Right atrium auricular region (tissue), 2 donors: ENCODE results near the gene VPS36. TPM values are rescaled to one million over a fixed set of nuclear protein-coding genes. Genes with fewer than 3 reads are reported as not detected.
A peak's percentile ranks its signal among the peaks of the same experiment; 100 is the strongest.
"Not testable (repeated sequence)": the region's sequence is repeated elsewhere in the genome, so short reads cannot be mapped to it uniquely, and the experiment has no call there.

ENCODE experiments used
- DNase-seq: peaks from one replicate; pipeline ENCODE4 v3.0.0-alpha.2; 2019; ENCODE audit warnings: low spot score
- H3K27ac ChIP-seq, 2 donors: fragments of 200-600 bp; sonication (generic); 1 replicate in 1 of 2; 2 replicates in 1 of 2; pipeline ENCODE4 v1.5.1; 2016 to 2019
- H3K27me3 ChIP-seq, 2 donors: fragments of 200-600 bp; sonication (generic); one replicate each; pipeline versions ENCODE4 v1.5.1 to v1.6.0; 2017 to 2019
- H3K36me3 ChIP-seq: fragments of 200-600 bp; sonication (generic); one replicate; pipeline ENCODE4 v1.5.1; 2016
- H3K4me1 ChIP-seq, 2 donors: fragments of 200-600 bp; sonication (generic); one replicate each; pipeline versions ENCODE4 v1.5.1 to v1.6.0; 2017 to 2019
- H3K4me3 ChIP-seq, 2 donors: fragments of 200-600 bp; sonication (generic); 1 replicate in 1 of 2; 2 replicates in 1 of 2; pipeline ENCODE4 v1.5.1; 2017 to 2019; ENCODE audit warnings: mild to moderate bottlenecking in 1 of 2, moderate library complexity in 1 of 2
- H3K9me3 ChIP-seq, 2 donors: fragments of 200-600 bp; sonication (generic); one replicate each; pipeline ENCODE4 v1.5.1; 2019
- CTCF ChIP-seq, 2 donors: fragments of 200-600 bp; sonication (generic); IDR thresholded peaks; one replicate each; pipeline ENCODE4 v1.5.1; 2019; ENCODE audit warnings: antibody characterized with exemption in 2 of 2
- total RNA-seq, 2 donors: library from RNA; depleted of rRNA; stranded (reverse); fragments of >200 nt; gene quantifications; one replicate each; pipeline ENCODE4 v1.1.0, GENCODE V29; 2016

Gene VPS36
- 10 to 100 TPM; 28.3 to 61.3 TPM for total RNA-seq

GRCh38 chr13:52450012-52450792 lies at the start of gene VPS36:
Gene VPS36 (minus strand): TSS chr13:52450634. CDS start chr13:52450594, 40 bp downstream.
- TF ChIP-seq CTCF (IDR thresholded peaks at IDR 0.05), result peak; percentile 100
- peaks cover 0 to 34% of the 10 kb centered on the region in 2 donors for H3K4me1 ChIP-seq

DNA sequence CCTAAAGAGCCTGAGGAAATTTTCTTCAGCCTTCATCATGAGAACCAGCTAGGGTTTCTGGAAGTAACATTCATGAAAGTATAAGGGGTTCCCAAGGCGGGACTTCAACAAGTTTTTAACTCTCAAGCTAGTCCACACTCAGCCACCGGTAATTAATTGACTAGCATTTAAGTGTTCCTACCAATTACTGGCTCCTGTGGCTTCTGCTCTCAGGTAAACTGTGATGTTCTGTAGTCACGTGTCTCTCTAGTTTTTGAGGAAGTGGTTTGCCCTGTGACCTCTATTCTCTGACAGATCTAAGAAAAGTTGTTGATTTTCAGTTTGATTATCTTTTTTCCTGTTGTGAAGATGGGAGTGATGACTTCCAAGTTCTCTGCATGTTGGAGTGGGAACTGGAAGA lies 47.5 kb upstream of the VPS36 start:
- H3K27me3 ChIP-seq, H3K4me1 ChIP-seq, H3K4me3 ChIP-seq, H3K9me3 ChIP-seq, H3K27ac ChIP-seq, H3K36me3 ChIP-seq, DNase-seq: not testable (repeated sequence)

More at GRCh38 chr13:52450012-52450792, at the start of gene VPS36:
- H3K27ac ChIP-seq, result peak within 1 kb of the TSS; percentile 94 to 97
- DNase-seq, result peak; percentile 94
- H3K4me3 ChIP-seq, result peak within 1 kb of the TSS; percentile 67 to 89
- no peaks in the 10 kb centered on the region for H3K27me3 ChIP-seq
- no peaks in the 10 kb centered on the region for H3K36me3 ChIP-seq
- H3K9me3 ChIP-seq, result no peaks in the 10 kb centered on the region

DNA sequence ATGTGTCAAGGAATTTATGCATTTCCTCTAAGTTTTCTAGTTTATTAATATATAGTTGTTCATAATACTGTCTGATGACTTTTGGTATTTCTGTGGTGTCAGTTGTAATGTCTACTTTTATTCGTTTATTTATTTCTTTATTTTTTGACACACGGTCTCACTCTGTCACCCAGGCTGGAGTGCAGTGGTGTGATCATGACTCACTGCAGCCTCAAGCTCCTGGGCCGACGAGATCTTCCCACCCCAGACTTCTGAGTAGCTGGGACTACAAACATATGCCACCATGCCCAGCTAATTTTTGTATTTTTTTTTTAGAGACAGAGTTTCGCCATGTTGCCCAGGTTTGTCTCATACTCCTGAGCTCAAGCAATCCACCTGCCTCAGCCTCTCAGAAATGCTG lies 43.8 kb upstream of the VPS36 start:
- H3K27ac ChIP-seq, H3K4me1 ChIP-seq, H3K4me3 ChIP-seq, H3K36me3 ChIP-seq, DNase-seq, H3K27me3 ChIP-seq, H3K9me3 ChIP-seq: not testable (repeated sequence)

DNA sequence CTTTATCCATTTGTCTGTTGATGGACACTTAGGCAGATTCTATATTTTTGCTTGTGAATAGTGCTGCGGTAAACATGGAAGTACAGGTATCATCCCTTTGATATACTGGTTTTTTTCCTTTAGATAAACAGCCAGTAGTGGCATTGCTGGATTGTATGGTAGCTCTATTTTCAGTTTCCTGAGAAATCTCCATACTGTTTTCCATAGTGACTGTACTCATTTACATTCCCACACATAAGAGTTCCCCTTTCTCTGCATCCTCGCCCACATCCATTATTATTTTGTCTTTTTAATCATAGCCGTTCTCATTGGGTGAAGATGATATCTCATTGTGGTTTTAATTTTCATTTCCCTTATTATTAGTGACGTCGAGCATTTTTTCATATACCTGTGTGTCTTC lies 40.6 kb upstream of the VPS36 start:
- H3K4me3 ChIP-seq, DNase-seq, H3K4me1 ChIP-seq, H3K36me3 ChIP-seq, H3K27me3 ChIP-seq, H3K9me3 ChIP-seq, H3K27ac ChIP-seq: not testable (repeated sequence)

GRCh38 chr13:52488763-52489162 lies 38.3 kb upstream of the VPS36 start:
- H3K4me3 ChIP-seq, H3K4me1 ChIP-seq, H3K27ac ChIP-seq, H3K9me3 ChIP-seq, DNase-seq, H3K27me3 ChIP-seq, H3K36me3 ChIP-seq: not testable (repeated sequence)

- not testable (repeated sequence) for DNase-seq, H3K9me3 ChIP-seq, H3K36me3 ChIP-seq, H3K4me1 ChIP-seq, H3K27ac ChIP-seq, H3K27me3 ChIP-seq, H3K4me3 ChIP-seq
These were observed 36.6 kb upstream of the VPS36 start for GRCh38 chr13:52487078-52487477.

- not testable (repeated sequence) for H3K27ac ChIP-seq, H3K9me3 ChIP-seq, H3K4me1 ChIP-seq, H3K4me3 ChIP-seq, DNase-seq, H3K36me3 ChIP-seq, H3K27me3 ChIP-seq
These were observed 30.4 kb upstream of the VPS36 start for GRCh38 chr13:52480677-52481428.

- not testable (repeated sequence) for DNase-seq, H3K27ac ChIP-seq, H3K4me1 ChIP-seq, H3K4me3 ChIP-seq, H3K27me3 ChIP-seq, H3K9me3 ChIP-seq, H3K36me3 ChIP-seq
These were observed 18.1 kb upstream of the VPS36 start for GRCh38 chr13:52468487-52468886.

- no peak overlapping the region for H3K27ac ChIP-seq
- no peak overlapping the region for H3K4me3 ChIP-seq
- no peaks in the 10 kb centered on the region for H3K36me3 ChIP-seq
- TF ChIP-seq CTCF (IDR thresholded peaks at IDR 0.05), result no peak
- H3K4me1 ChIP-seq, result no peaks in the 10 kb centered on the region
- no peaks in the 10 kb centered on the region for H3K9me3 ChIP-seq
- H3K27me3 ChIP-seq, result no peaks in the 10 kb centered on the region
- no peak for DNase-seq
These were observed 13.1 kb upstream of the VPS36 start for GRCh38 chr13:52463526-52463925.
